WTC11 (cell line): ENCODE data around the gene MARCO. TPM values are rescaled to one million over a fixed set of nuclear protein-coding genes. Genes with fewer than 3 reads are reported as not detected.

Experiments used
- ATAC-seq: fragments of 200-7000 bp; cut with Tn5 transposase; 2 replicates; pipeline ENCODE4 v1.10.0; 2021; ENCODE audit warnings: mild to moderate bottlenecking, moderate library complexity
- CTCF ChIA-PET: fragments of 300-600 bp; sonication (Branson Sonifier 250); formaldehyde crosslinking; loops from one replicate; lab custom pipeline; 2021; ENCODE audit warnings: antibody characterized with exemption; lab: Charles Lee
- POLR2A ChIA-PET: fragments of 350-600 bp; sonication (Branson Sonifier 250); formaldehyde crosslinking; loops from one replicate; lab custom pipeline; 2021; ENCODE audit warnings: antibody characterized with exemption; lab: Charles Lee
- DNase-seq: peaks from one replicate; pipeline ENCODE4 v3.0.0; 2021; ENCODE audit warnings: low spot score
- H3K27ac Mint-ChIP-seq: 2 replicates; pipeline ENCODE4 v1.8.0; 2021; ENCODE audit warnings: mixed read lengths
- H3K27me3 Mint-ChIP-seq: 2 replicates; pipeline ENCODE4 v1.8.0; 2021; ENCODE audit warnings: low read depth, mild to moderate bottlenecking, moderate library complexity, mixed read lengths
- H3K36me3 Mint-ChIP-seq: 2 replicates; pipeline ENCODE4 v1.8.0; 2021; ENCODE audit warnings: mixed read lengths
- H3K4me1 Mint-ChIP-seq: 2 replicates; pipeline ENCODE4 v1.8.0; 2022; ENCODE audit warnings: mixed read lengths
- H3K4me3 Mint-ChIP-seq: 2 replicates; pipeline ENCODE4 v1.8.0; 2021; ENCODE audit warnings: mild to moderate bottlenecking, moderate library complexity, mixed read lengths
- H3K9me3 Mint-ChIP-seq: 2 replicates; pipeline ENCODE4 v1.8.0; 2021; ENCODE audit warnings: mixed read lengths
- FOXK1 ChIP-seq: sonication (generic); formaldehyde crosslinking; IDR thresholded peaks from 2 replicates; pipeline ENCODE4 v1.8.0; 2022; ENCODE audit warnings: mild to moderate bottlenecking, moderate library complexity, missing genetic modification reagents
- HMGA2 ChIP-seq: fragments of 250-450 bp; sonication (Bioruptor Pico); IDR thresholded peaks from 2 replicates; pipeline ENCODE4 v1.4.0; 2021; ENCODE audit warnings: mild to moderate bottlenecking, moderate library complexity
- IRF2 ChIP-seq: sonication (generic); formaldehyde crosslinking; IDR thresholded peaks from 2 replicates; pipeline ENCODE4 v1.8.0; 2022; ENCODE audit warnings: low read depth, missing genetic modification reagents, borderline replicate concordance
- NR1H2 ChIP-seq: sonication (generic); formaldehyde crosslinking; IDR thresholded peaks from 2 replicates; pipeline ENCODE4 v1.9.0; 2021; ENCODE audit warnings: mild to moderate bottlenecking, moderate library complexity, missing genetic modification reagents
- SP1 ChIP-seq: sonication (generic); formaldehyde crosslinking; conservative IDR thresholded peaks from 2 replicates; pipeline ENCODE4 v1.8.1; 2022; ENCODE audit warnings: missing genetic modification reagents
- TEAD4 ChIP-seq: sonication (generic); formaldehyde crosslinking; IDR thresholded peaks from 2 replicates; pipeline ENCODE4 v1.8.0; 2022; ENCODE audit warnings: mild to moderate bottlenecking, missing genetic modification reagents
- ZNF138 ChIP-seq: sonication (generic); formaldehyde crosslinking; conservative IDR thresholded peaks from 2 replicates; pipeline ENCODE4 v1.8.1; 2022; ENCODE audit warnings: mild to moderate bottlenecking, moderate library complexity, missing genetic modification reagents
- ZNF232 ChIP-seq: sonication (generic); formaldehyde crosslinking; IDR thresholded peaks from 2 replicates; pipeline ENCODE4 v1.8.0; 2022; ENCODE audit warnings: mild to moderate bottlenecking, missing genetic modification reagents
- total RNA-seq: library from RNA; stranded (reverse); gene quantifications from 3 replicates; pipeline ENCODE4 v1.2.3, GENCODE V29; 2021
- TF ChIP-seq, protein P1 (sequence below): sonication (generic); formaldehyde crosslinking; IDR thresholded peaks from 2 replicates; pipeline ENCODE4 v1.8.0; 2022; ENCODE audit warnings: mild to moderate bottlenecking, missing genetic modification reagents
- TF ChIP-seq, protein P2 (sequence below): sonication (generic); formaldehyde crosslinking; IDR thresholded peaks from 2 replicates; pipeline ENCODE4 v1.8.1; 2022; ENCODE audit warnings: missing genetic modification reagents, borderline replicate concordance
- TF ChIP-seq, protein P3 (sequence below): sonication (generic); formaldehyde crosslinking; IDR thresholded peaks from 2 replicates; pipeline ENCODE4 v1.8.1; 2023; ENCODE audit warnings: mild to moderate bottlenecking, missing genetic modification reagents
- TF ChIP-seq, protein P4 (sequence below): fragments of 250-450 bp; sonication (Bioruptor Pico); IDR thresholded peaks from 2 replicates; pipeline ENCODE4 v1.9.0; 2021; ENCODE audit warnings: mild to moderate bottlenecking
- TF ChIP-seq, protein P5 (sequence below): sonication (generic); formaldehyde crosslinking; IDR thresholded peaks from 2 replicates; pipeline ENCODE4 v1.8.1; 2023; ENCODE audit warnings: mild to moderate bottlenecking, moderate library complexity, missing genetic modification reagents
- TF ChIP-seq, protein P6 (sequence below): sonication (generic); formaldehyde crosslinking; IDR thresholded peaks from 2 replicates; pipeline ENCODE4 v1.8.1; 2023; ENCODE audit warnings: mild to moderate bottlenecking, missing genetic modification reagents, moderate library complexity
- TF ChIP-seq, protein P7 (sequence below): sonication (generic); formaldehyde crosslinking; IDR thresholded peaks from 2 replicates; pipeline ENCODE4 v1.8.1; 2022; ENCODE audit warnings: low read depth, mild to moderate bottlenecking, moderate library complexity, missing genetic modification reagents, borderline replicate concordance

MARCO gene
- total RNA-seq, 1 experiment from 2014 or later = 0.11 TPM

DNA sequence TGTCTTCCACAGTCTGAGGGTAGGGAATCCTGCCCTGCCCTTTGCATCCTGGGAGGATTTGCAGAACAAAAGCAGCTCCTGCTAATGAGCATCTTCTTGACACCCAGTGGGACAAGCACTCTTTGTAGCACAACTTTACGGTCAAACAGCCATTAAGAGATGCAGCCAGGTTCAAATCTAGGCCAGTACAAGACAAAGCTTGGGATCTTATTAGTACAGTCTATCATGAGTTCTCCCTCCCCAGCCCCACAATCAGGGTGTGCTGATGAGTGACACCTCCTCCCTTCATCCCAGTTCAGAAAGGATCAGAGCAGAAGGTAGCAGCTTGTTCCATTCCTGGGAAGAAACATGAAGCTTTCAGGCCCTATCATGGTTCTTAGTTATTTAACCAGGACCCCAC, 41.9 kb downstream of the MARCO start:
- no peaks in the 10 kb centered on the region for H3K36me3 Mint-ChIP-seq
- ATAC-seq = no peak
- no peaks in the 10 kb centered on the region for H3K4me1 Mint-ChIP-seq
- no peak overlapping the region for H3K27ac Mint-ChIP-seq
- peaks cover 17% of the 10 kb centered on the region for H3K27me3 Mint-ChIP-seq
- no peak for DNase-seq
- TF ChIP-seq, protein P1, sequence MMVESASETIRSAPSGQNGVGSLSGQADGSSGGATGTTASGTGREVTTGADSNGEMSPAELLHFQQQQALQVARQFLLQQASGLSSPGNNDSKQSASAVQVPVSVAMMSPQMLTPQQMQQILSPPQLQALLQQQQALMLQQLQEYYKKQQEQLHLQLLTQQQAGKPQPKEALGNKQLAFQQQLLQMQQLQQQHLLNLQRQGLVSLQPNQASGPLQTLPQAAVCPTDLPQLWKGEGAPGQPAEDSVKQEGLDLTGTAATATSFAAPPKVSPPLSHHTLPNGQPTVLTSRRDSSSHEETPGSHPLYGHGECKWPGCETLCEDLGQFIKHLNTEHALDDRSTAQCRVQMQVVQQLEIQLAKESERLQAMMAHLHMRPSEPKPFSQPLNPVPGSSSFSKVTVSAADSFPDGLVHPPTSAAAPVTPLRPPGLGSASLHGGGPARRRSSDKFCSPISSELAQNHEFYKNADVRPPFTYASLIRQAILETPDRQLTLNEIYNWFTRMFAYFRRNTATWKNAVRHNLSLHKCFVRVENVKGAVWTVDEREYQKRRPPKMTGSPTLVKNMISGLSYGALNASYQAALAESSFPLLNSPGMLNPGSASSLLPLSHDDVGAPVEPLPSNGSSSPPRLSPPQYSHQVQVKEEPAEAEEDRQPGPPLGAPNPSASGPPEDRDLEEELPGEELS (CRISPR knock-in tag) = no peak
- TF ChIP-seq SP1 (CRISPR knock-in tag) = no peak
- CTCF ChIA-PET = interaction anchor here (1.4 kb wide), 1 partner anchor 102 kb away, joined by 3 read pairs; no protein-coding TSS in a partner anchor
- no peaks in the 10 kb centered on the region for H3K9me3 Mint-ChIP-seq
- no peak overlapping the region for H3K4me3 Mint-ChIP-seq
- POLR2A ChIA-PET = no interaction called here

DNA sequence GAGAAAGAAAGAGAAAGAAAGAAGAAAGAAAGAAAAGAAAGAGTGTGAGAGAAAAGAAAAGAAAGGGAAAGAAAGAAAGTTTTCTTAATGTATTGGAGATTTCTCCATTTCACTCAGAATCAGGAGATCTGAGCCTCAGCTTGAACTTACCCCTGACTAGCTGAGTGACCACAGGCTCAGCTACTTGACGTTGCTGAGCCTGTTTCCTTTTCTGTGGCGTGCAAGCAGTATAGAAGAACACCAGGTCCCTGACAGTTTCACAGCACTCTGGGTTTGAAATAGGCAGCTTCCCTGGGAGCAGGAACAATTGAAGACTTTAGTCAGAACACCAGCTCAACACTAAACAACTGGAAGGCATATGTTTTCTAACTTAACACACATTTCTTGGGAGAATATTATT, 44.7 kb downstream of the MARCO start:
- TF ChIP-seq, protein P2, sequence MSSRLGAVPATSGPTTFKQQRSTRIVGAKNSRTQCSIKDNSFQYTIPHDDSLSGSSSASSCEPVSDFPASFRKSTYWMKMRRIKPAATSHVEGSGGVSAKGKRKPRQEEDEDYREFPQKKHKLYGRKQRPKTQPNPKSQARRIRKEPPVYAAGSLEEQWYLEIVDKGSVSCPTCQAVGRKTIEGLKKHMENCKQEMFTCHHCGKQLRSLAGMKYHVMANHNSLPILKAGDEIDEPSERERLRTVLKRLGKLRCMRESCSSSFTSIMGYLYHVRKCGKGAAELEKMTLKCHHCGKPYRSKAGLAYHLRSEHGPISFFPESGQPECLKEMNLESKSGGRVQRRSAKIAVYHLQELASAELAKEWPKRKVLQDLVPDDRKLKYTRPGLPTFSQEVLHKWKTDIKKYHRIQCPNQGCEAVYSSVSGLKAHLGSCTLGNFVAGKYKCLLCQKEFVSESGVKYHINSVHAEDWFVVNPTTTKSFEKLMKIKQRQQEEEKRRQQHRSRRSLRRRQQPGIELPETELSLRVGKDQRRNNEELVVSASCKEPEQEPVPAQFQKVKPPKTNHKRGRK (CRISPR knock-in tag) = peak; percentile 37; the same call in 1 of the 2 replicates
- TF ChIP-seq, protein P3, sequence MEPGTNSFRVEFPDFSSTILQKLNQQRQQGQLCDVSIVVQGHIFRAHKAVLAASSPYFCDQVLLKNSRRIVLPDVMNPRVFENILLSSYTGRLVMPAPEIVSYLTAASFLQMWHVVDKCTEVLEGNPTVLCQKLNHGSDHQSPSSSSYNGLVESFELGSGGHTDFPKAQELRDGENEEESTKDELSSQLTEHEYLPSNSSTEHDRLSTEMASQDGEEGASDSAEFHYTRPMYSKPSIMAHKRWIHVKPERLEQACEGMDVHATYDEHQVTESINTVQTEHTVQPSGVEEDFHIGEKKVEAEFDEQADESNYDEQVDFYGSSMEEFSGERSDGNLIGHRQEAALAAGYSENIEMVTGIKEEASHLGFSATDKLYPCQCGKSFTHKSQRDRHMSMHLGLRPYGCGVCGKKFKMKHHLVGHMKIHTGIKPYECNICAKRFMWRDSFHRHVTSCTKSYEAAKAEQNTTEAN = no peak
- Mint-ChIP-seq H3K36me3 (no peaks in the 10 kb centered on the region), H3K9me3 (no peaks in the 10 kb centered on the region), H3K4me1 (no peaks in the 10 kb centered on the region), H3K27ac (no peak overlapping the region), H3K4me3 (no peak overlapping the region), H3K27me3 (peaks cover 8% of the 10 kb centered on the region; the same call in 1 of the 2 replicates)
- CTCF ChIA-PET = interaction anchor here (1.1 to 1.3 kb wide), 2 partner anchors 104 to 105 kb away, joined by 3 to 7 read pairs; no protein-coding TSS in a partner anchor
- no peak for ATAC-seq
- no peak for DNase-seq
- POLR2A ChIA-PET = no interaction called here

DNA sequence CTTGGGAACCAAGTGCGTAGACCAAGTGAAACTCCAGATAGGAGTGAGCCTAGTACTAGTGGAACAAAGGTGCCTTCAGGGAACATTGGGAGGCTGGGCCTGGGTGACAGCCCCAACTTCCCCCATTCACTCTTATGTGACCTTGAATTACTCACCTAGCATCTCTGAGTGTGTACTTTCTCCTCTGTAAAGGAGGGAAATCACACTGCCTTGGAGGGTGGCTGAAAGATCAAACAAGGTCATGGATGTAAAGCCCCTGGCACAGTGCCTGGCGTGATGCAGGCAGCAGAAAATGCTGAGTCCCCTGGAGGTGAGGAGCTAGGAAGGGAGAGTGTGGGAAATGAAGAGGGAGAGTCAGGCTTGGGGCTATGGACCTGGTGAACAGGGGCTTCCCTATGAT, 45.9 kb downstream of the MARCO start:
- no peak for ATAC-seq
- Mint-ChIP-seq H3K27ac (no peak overlapping the region), H3K9me3 (no peaks in the 10 kb centered on the region), H3K4me3 (no peak overlapping the region), H3K36me3 (no peaks in the 10 kb centered on the region), H3K27me3 (peaks cover 8% of the 10 kb centered on the region; the same call in 1 of the 2 replicates)
- TF ChIP-seq TEAD4 (no peak), ZNF232 (CRISPR knock-in tag) (no peak), HMGA2 (no peak), IRF2 (CRISPR knock-in tag) (no peak), ZNF138 (CRISPR knock-in tag) (no peak), SP1 (CRISPR knock-in tag) (no peak), FOXK1 (CRISPR knock-in tag) (no peak), NR1H2 (CRISPR knock-in tag) (no peak)
- TF ChIP-seq, protein P4, sequence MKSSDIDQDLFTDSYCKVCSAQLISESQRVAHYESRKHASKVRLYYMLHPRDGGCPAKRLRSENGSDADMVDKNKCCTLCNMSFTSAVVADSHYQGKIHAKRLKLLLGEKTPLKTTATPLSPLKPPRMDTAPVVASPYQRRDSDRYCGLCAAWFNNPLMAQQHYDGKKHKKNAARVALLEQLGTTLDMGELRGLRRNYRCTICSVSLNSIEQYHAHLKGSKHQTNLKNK (CRISPR knock-in tag) = no peak
- TF ChIP-seq, protein P5, sequence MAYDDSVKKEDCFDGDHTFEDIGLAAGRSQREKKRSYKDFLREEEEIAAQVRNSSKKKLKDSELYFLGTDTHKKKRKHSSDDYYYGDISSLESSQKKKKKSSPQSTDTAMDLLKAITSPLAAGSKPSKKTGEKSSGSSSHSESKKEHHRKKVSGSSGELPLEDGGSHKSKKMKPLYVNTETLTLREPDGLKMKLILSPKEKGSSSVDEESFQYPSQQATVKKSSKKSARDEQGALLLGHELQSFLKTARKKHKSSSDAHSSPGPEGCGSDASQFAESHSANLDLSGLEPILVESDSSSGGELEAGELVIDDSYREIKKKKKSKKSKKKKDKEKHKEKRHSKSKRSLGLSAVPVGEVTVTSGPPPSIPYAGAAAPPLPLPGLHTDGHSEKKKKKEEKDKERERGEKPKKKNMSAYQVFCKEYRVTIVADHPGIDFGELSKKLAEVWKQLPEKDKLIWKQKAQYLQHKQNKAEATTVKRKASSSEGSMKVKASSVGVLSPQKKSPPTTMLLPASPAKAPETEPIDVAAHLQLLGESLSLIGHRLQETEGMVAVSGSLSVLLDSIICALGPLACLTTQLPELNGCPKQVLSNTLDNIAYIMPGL (CRISPR knock-in tag) = no peak
- TF ChIP-seq, protein P6, sequence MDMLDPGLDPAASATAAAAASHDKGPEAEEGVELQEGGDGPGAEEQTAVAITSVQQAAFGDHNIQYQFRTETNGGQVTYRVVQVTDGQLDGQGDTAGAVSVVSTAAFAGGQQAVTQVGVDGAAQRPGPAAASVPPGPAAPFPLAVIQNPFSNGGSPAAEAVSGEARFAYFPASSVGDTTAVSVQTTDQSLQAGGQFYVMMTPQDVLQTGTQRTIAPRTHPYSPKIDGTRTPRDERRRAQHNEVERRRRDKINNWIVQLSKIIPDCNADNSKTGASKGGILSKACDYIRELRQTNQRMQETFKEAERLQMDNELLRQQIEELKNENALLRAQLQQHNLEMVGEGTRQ (CRISPR knock-in tag) = no peak
- TF ChIP-seq, protein P7, sequence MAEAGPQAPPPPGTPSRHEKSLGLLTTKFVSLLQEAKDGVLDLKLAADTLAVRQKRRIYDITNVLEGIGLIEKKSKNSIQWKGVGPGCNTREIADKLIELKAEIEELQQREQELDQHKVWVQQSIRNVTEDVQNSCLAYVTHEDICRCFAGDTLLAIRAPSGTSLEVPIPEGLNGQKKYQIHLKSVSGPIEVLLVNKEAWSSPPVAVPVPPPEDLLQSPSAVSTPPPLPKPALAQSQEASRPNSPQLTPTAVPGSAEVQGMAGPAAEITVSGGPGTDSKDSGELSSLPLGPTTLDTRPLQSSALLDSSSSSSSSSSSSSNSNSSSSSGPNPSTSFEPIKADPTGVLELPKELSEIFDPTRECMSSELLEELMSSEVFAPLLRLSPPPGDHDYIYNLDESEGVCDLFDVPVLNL (CRISPR knock-in tag) = no peak
- TF ChIP-seq, all 79 proteins: peak for 0
- no peaks in the 10 kb centered on the region for H3K4me1 Mint-ChIP-seq
- DNase-seq = no peak
- CTCF ChIA-PET = no interaction called here
- POLR2A ChIA-PET = no interaction called here
